ENCODE measurements around the gene PLCB4. TPM values are rescaled to one million over a fixed set of nuclear protein-coding genes. Genes with fewer than 3 reads are reported as not detected.

PLCB4 gene
- total and polyA plus RNA-seq, 2 donors (not counting 1 experiment from before 2014, with no cell fraction given): 7.3 to 13.7 TPM

GRCh38 chr20:9474835-9475415, 406.0 kb downstream of the PLCB4 start:
- Histone ChIP-seq H3K4me1 (ENCODE audit: control insufficient read depth, extremely low read depth, insufficient read depth, low read length) (peaks cover 3% of the 10 kb centered on the region), H3K9me3 (ENCODE audit: control insufficient read depth, insufficient read depth, low read depth, low read length) (no peaks in the 10 kb centered on the region), H3K79me2 (ENCODE audit: control insufficient read depth, insufficient read depth, low read length) (no peaks in the 10 kb centered on the region), H3K36me3 (ENCODE audit: control insufficient read depth, insufficient read depth, low read length) (no peaks in the 10 kb centered on the region), H2AFZ (ENCODE audit: low read length) (no peak overlapping the region), H3K4me2 (ENCODE audit: extremely low read depth, insufficient read depth, low read length) (no peak overlapping the region), H3K27ac (ENCODE audit: insufficient read depth, low read length) (no peak overlapping the region), H3K27me3 (ENCODE audit: control insufficient read depth, insufficient read depth, low read length) (no peaks in the 10 kb centered on the region), H3K9ac (ENCODE audit: insufficient read depth, low read length) (no peak overlapping the region), H4K20me1 (ENCODE audit: control insufficient read depth, extremely low read depth, insufficient read depth, low read length) (no peaks in the 10 kb centered on the region), H3K4me3 (replicated peaks in 1 of 4; ENCODE audit: control extremely low read depth in 1 of 4, insufficient read depth in 1 of 4, low read depth in 3 of 4, low read length in 4 of 4) (no peak overlapping the region)
- DNase-seq (ENCODE audit: low read depth in 2 of 2): peak; percentile 35 to 56
- TF ChIP-seq EZH2 (IDR thresholded peaks at IDR 0.05; ENCODE audit: low read length, missing control alignments): no peak
- TF ChIP-seq, protein P1, sequence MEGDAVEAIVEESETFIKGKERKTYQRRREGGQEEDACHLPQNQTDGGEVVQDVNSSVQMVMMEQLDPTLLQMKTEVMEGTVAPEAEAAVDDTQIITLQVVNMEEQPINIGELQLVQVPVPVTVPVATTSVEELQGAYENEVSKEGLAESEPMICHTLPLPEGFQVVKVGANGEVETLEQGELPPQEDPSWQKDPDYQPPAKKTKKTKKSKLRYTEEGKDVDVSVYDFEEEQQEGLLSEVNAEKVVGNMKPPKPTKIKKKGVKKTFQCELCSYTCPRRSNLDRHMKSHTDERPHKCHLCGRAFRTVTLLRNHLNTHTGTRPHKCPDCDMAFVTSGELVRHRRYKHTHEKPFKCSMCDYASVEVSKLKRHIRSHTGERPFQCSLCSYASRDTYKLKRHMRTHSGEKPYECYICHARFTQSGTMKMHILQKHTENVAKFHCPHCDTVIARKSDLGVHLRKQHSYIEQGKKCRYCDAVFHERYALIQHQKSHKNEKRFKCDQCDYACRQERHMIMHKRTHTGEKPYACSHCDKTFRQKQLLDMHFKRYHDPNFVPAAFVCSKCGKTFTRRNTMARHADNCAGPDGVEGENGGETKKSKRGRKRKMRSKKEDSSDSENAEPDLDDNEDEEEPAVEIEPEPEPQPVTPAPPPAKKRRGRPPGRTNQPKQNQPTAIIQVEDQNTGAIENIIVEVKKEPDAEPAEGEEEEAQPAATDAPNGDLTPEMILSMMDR (conservative IDR thresholded peaks at IDR 0.05 in 1 of 2, IDR thresholded peaks at IDR 0.05 in 1 of 2; ENCODE audit: low read depth in 1 of 2, low read length in 2 of 2): no peak

GRCh38 chr20:9475456-9475855, 406.6 kb downstream of the PLCB4 start:
- Histone ChIP-seq H3K4me2 (ENCODE audit: extremely low read depth, insufficient read depth, low read length) (no peak overlapping the region), H3K27ac (ENCODE audit: insufficient read depth, low read length) (no peak overlapping the region), H3K79me2 (ENCODE audit: control insufficient read depth, insufficient read depth, low read length) (no peaks in the 10 kb centered on the region), H3K27me3 (ENCODE audit: control insufficient read depth, insufficient read depth, low read length) (no peaks in the 10 kb centered on the region), H3K9me3 (ENCODE audit: control insufficient read depth, insufficient read depth, low read depth, low read length) (no peaks in the 10 kb centered on the region), H4K20me1 (ENCODE audit: control insufficient read depth, extremely low read depth, insufficient read depth, low read length) (no peaks in the 10 kb centered on the region), H3K9ac (ENCODE audit: insufficient read depth, low read length) (no peak overlapping the region), H3K36me3 (ENCODE audit: control insufficient read depth, insufficient read depth, low read length) (no peaks in the 10 kb centered on the region), H3K4me3 (replicated peaks in 1 of 4; ENCODE audit: control extremely low read depth in 1 of 4, insufficient read depth in 1 of 4, low read depth in 3 of 4, low read length in 4 of 4) (no peak overlapping the region), H2AFZ (ENCODE audit: low read length) (no peak overlapping the region), H3K4me1 (ENCODE audit: control insufficient read depth, extremely low read depth, insufficient read depth, low read length) (peaks cover 3% of the 10 kb centered on the region)
- DNase-seq (ENCODE audit: low read depth in 2 of 2): no peak
- TF ChIP-seq, protein P1 (conservative IDR thresholded peaks at IDR 0.05 in 1 of 2, IDR thresholded peaks at IDR 0.05 in 1 of 2; ENCODE audit: low read depth in 1 of 2, low read length in 2 of 2): no peak
- no peak for TF ChIP-seq EZH2 (IDR thresholded peaks at IDR 0.05; ENCODE audit: low read length, missing control alignments)

DNA sequence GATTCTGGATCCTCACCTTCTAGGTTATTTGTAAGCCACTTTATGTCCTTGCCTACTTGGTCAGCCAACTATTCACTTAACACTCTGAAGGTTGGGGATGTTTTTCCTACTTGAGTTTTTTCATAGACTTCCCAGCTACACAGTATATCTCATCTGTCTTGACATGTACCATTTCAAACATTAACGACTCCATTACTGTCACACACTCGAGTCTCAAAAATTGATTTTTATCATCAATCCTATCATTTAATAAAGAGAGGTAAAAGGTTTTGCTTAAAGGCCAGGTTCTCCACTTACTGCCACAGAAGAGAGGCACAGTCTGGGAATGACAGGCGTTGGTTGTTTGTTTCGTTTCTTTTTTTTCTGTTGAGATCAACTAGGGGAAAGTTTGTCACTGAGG, 407.3 kb downstream of the PLCB4 start:
- Histone ChIP-seq H3K9ac (ENCODE audit: insufficient read depth, low read length) (no peak overlapping the region), H3K79me2 (ENCODE audit: control insufficient read depth, insufficient read depth, low read length) (no peaks in the 10 kb centered on the region), H3K27me3 (ENCODE audit: control insufficient read depth, insufficient read depth, low read length) (no peaks in the 10 kb centered on the region), H3K9me3 (ENCODE audit: control insufficient read depth, insufficient read depth, low read depth, low read length) (no peaks in the 10 kb centered on the region), H3K27ac (ENCODE audit: insufficient read depth, low read length) (no peak overlapping the region), H3K4me2 (ENCODE audit: extremely low read depth, insufficient read depth, low read length) (no peak overlapping the region), H2AFZ (ENCODE audit: low read length) (no peak overlapping the region), H3K4me1 (ENCODE audit: control insufficient read depth, extremely low read depth, insufficient read depth, low read length) (peaks cover 3% of the 10 kb centered on the region), H3K36me3 (ENCODE audit: control insufficient read depth, insufficient read depth, low read length) (no peaks in the 10 kb centered on the region), H4K20me1 (ENCODE audit: control insufficient read depth, extremely low read depth, insufficient read depth, low read length) (no peaks in the 10 kb centered on the region), H3K4me3 (replicated peaks in 1 of 4; ENCODE audit: control extremely low read depth in 1 of 4, insufficient read depth in 1 of 4, low read depth in 3 of 4, low read length in 4 of 4) (no peak overlapping the region)
- DNase-seq (ENCODE audit: low read depth in 2 of 2): no peak
- TF ChIP-seq, protein P1 (conservative IDR thresholded peaks at IDR 0.05 in 1 of 2, IDR thresholded peaks at IDR 0.05 in 1 of 2; ENCODE audit: low read depth in 1 of 2, low read length in 2 of 2): no peak
- no peak for TF ChIP-seq EZH2 (IDR thresholded peaks at IDR 0.05; ENCODE audit: low read length, missing control alignments)

Data from fibroblast of lung (primary cell).